GM12864 (cell line): Measurements from ENCODE around the gene BCR.

Experiments
- DNase-seq: peaks from one replicate; pipeline ENCODE4 v3.0.0-alpha.2; 2011; ENCODE audit warnings: low read depth
- H3K4me3 ChIP-seq: 2 replicates; pipeline ENCODE4 v1.5.1; 2011; ENCODE audit warnings: mild to moderate bottlenecking, low read depth, low read length, control low read depth
- TF ChIP-seq, protein P1 (sequence below): IDR thresholded peaks from 2 replicates; pipeline ENCODE4 v1.5.1; 2011; ENCODE audit warnings: low read depth, mild to moderate bottlenecking, moderate library complexity, low read length, control low read depth, inconsistent platforms; ENCODE audit errors: missing control alignments

BCR gene

DNA sequence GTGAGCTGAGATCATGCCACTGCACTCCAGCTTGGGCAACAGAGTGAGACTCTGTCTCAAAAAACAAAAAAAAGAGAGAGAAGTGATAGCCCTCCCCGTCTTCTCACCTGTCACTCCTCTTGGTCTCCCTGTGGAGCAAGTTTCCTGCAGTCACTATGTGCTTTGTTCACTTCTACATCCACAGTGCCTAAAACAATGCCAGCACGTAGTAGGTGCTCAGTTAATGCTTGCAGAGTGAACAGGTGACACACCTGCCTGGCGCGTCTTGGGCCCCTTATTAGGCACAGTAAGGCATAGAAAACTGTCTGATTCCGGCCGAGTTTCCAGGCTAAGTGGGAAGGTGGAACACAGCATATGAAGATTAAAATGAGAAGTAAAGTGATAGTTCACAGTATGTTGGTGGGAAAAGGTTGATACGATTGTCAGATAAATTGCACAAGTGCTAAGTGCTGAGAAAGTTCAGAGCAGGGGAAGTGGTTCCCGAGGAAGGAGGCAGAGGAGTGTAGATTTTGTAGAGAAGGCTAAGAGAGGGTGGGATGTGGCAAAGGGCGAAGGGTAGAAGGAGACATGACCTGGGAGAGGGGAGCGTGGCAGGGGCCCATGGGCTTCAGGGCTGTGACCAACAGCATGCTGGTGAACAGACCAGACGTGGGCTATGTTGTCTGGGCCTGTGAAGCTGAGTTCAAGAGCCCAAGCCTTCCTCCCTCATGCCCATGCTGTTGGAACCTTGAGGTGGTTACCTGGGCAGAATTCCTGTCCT, 41.9 kb downstream of the BCR start:
- DNase-seq = no peak
- TF ChIP-seq, protein P1, sequence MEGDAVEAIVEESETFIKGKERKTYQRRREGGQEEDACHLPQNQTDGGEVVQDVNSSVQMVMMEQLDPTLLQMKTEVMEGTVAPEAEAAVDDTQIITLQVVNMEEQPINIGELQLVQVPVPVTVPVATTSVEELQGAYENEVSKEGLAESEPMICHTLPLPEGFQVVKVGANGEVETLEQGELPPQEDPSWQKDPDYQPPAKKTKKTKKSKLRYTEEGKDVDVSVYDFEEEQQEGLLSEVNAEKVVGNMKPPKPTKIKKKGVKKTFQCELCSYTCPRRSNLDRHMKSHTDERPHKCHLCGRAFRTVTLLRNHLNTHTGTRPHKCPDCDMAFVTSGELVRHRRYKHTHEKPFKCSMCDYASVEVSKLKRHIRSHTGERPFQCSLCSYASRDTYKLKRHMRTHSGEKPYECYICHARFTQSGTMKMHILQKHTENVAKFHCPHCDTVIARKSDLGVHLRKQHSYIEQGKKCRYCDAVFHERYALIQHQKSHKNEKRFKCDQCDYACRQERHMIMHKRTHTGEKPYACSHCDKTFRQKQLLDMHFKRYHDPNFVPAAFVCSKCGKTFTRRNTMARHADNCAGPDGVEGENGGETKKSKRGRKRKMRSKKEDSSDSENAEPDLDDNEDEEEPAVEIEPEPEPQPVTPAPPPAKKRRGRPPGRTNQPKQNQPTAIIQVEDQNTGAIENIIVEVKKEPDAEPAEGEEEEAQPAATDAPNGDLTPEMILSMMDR = no peak
- H3K4me3 ChIP-seq = no peak overlapping the region

DNA sequence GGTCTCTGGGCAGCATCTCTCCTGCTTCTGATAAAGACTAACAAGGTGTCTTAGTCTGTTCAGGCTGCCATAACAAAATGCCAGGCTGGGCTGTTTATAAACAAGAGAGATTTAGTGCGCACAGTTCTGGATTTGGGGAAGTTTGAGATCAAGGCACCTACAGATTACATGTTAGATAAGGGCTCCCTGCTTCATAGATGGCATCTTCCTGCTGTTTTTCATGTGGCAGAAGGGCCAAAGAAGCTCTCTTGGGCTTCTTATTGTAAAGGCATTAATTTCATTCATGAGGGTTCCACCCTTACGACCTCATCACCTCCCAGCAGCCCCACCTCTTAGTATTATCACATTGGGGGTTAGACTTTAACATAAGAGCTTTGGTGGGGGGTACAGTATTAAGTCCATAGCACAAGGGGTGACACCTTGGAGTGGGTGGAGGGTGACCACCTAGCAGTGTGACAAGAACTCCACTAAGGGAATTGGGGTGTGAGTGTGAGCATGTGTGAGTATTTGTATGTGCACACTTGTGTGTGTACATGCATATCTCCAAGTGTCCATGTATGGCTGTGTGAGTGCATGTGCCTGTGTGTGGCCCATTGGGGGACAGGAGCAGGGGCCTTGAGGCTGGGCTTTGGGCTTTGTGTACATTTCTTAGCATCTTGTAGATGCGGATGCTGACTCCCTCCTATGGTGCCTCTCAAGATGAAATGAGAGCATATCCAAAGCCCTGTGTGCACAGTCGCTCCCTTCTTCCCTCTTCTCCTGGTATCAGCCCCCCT, 42.7 kb downstream of the BCR start:
- H3K4me3 ChIP-seq = no peak overlapping the region
- DNase-seq = no peak
- TF ChIP-seq, protein P1 = no peak

DNA sequence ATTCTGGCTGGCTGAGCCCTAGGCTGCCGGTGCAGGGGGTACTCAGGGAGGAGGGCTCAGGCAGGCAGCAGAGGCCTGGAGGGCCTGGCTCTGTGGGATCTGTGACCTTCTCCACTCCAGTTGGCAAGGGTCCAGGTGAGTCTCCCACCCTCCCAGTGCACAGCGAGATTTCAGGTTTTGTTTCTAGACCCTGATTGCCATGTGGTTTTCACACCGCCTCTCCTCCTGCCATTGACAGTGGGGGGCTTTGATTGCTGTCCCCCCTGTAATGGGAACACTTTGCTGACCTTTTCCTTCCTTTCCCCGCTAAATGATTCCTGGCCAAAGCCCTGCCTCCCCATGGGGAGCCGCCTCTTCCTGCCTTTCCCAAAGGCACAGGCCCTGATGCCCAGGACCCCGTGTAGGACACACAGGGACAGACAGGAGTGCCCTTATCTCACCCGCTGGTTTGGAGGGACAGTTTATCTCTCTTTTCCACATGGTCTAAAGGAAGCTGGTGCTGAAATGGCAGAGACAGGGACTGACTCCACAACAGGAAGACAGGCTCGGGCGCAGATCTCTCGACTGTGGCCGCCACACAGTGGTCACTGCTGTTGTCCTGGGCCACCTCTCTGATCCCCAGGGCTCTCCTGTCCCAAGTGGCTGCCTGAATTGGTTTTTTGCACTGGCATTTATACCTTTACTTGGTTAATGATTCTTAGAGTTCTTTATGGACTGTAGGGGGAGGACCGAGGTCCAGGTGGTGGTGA, 43.4 kb downstream of the BCR start:
- no peak overlapping the region for H3K4me3 ChIP-seq

DNA sequence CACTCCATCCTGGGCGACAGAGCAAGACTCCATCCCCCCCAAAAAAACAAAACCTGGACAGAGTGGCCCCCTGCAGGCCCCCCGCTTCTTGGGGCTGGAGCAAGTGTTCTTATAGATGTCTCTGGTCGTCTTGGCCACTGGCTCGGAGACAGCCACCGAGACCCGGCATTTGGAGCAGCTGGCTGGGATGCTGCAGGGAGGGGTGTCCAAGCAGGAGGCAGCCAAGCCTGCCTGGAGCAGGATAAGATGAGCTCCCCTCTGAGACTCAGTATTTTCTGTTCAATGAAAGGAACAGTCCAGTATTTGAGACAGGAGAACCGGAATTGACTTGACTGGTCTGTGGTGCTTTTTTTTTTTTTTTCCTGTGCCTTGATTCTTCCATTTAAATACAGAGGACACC, 44.5 kb downstream of the BCR start:
- H3K4me3 ChIP-seq = no peak overlapping the region
- no peak for DNase-seq
- TF ChIP-seq, protein P1 = no peak

More for the DNA sequence above, 43.4 kb downstream of the BCR start:
- TF ChIP-seq, protein P1 = no peak
- DNase-seq = no peak

DNA sequence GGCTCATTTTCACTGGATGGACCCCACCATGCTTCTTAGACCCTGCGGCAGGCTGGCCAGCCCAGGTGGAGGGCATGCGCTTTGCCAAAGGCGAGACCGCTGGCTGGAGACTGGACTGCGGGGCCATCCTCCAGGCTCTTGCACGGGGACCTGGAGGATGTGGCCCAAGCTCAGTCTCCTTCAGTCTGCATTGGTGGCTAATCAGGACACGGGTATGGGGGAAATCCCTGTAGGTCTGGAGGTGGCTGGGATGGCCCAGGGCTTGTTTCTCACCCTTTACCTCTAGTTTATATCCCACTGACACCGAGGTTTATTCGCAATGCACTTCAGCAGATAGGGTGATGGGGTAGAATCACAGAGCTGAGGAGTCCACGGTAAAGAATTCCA, 45.0 kb downstream of the BCR start:
- H3K4me3 ChIP-seq = no peak overlapping the region
- TF ChIP-seq, protein P1 = no peak
- DNase-seq = no peak

DNA sequence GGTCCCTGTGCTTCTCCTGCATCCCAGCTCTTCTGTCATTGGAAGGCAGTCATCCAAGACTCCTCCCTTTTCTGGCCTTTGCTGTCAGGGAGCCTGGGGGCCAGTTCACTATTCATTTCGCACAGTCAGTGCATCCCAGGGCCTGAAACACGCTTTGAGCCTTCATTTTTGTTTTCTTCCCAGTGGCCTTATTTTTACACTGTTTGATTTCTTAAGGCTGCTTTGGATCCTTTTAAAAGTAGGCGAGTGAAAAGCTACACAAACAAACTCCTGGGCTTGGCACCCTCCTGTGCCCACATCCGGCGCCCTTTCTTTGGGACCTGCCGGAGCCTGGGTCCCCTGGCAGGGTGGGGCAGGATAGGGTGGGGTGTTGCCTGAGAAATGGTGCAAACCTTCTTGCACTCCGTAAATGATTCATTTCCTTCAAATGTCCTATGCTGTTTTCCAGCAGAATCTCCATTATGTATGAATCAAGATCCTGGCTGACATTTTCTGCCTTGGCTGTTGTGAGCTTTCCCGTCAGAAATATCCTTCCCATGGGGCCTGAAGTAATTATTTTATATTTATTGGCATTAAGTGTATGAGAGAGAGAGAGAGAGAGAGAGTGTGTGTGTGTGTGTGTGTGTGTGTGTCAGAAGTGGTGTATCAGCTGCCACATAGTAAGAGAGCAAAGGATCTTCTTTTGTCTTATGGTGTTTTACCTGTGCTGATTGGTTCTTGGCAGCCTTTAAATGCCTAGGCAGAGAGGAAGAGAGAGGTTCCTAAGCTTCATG, 45.6 kb downstream of the BCR start:
- no peak for DNase-seq
- TF ChIP-seq, protein P1 = no peak
- H3K4me3 ChIP-seq = no peak overlapping the region
